K562 (cell line): Measurements from ENCODE around the gene RPS6KL1. TPM values are rescaled to one million over a fixed set of nuclear protein-coding genes. Genes with fewer than 3 reads are reported as not detected.

ENCODE experiments used
- ATAC-seq: fragments of 200-7000 bp; cut with Tn5 transposase; 3 replicates; pipeline ENCODE4 v1.9.1; 2020; ENCODE audit warnings: moderate library complexity
- BruUV-seq: library from RNA; stranded (reverse); fragments of 400-500 nt; replicated peaks from 2 replicates; lab custom pipeline; 2021; lab: Mats Ljungman, UMichigan
- CTCF ChIA-PET: fragments of 300-600 bp; formaldehyde crosslinking; extraction: SDS; loops from one replicate; lab custom pipeline; 2021; ENCODE audit warnings: low intra/inter-chr PET ratio; lab: Yijun Ruan, JAX
- POLR2A ChIA-PET: fragments of 300-600, 350-650 bp; sonication (Branson Sonifier 250); formaldehyde crosslinking; extraction: SDS; loops from one replicate; lab custom pipeline; 2021; ENCODE audit warnings: antibody characterized with exemption, inconsistent platforms; lab: Yijun Ruan, JAX
- DNase-seq, 4 experiments: peaks; one replicate each; pipeline versions ENCODE4 v3.0.0 to v3.0.0-alpha.2; 2011 to 2018; ENCODE audit warnings: low spot score in 3 of 4, mixed read lengths in 3 of 4; ENCODE audit errors: extremely low read depth in 1 of 4
- FAIRE-seq: peaks from 2 replicates; lab custom pipeline; 2011; peaks lifted over from hg19 to GRCh38; lab: Jason Lieb, UNC
- H2AFZ ChIP-seq: 2 replicates; pipeline ENCODE4 v1.6.0; 2011; ENCODE audit warnings: low read depth, low read length, control low read depth, inconsistent platforms
- H3K27ac ChIP-seq: fragments of 200-600 bp; 3 replicates; pipeline ENCODE4 v1.8.0; 2011; ENCODE audit warnings: low read depth, mild to moderate bottlenecking, control low read depth, inconsistent platforms, low read length, moderate library complexity, mixed read lengths; ENCODE audit errors: extremely low read depth
- H3K27me3 ChIP-seq, 2 experiments: fragments of 300-600 bp in 1 of 2; 2 replicates in 1 of 2; 3 replicates in 1 of 2; pipeline versions ENCODE4 v1.6.0 to v1.8.0; 2011; ENCODE audit warnings: inconsistent platforms in 2 of 2, low read length in 2 of 2, mild to moderate bottlenecking in 1 of 2, mixed read lengths in 1 of 2, moderate library complexity in 1 of 2; ENCODE audit not compliant: control insufficient read depth in 2 of 2, insufficient read depth in 2 of 2
- H3K36me3 ChIP-seq: fragments of 300-600 bp; 3 replicates; pipeline ENCODE4 v1.8.0; 2011; ENCODE audit warnings: mild to moderate bottlenecking, low read length, inconsistent platforms; ENCODE audit not compliant: control insufficient read depth, insufficient read depth
- H3K4me1 ChIP-seq, 2 experiments: fragments of 200-600 bp in 1 of 2; replicated peaks in 1 of 2; 2 replicates in 1 of 2; 3 replicates in 1 of 2; pipeline versions ENCODE4 v1.5.1 to v1.8.0; 2011; ENCODE audit warnings: inconsistent platforms in 2 of 2, low read length in 2 of 2, mild to moderate bottlenecking in 1 of 2, mixed read lengths in 1 of 2, moderate library complexity in 1 of 2; ENCODE audit not compliant: control insufficient read depth in 2 of 2, insufficient read depth in 2 of 2
- H3K4me2 ChIP-seq: 2 replicates; pipeline ENCODE4 v1.6.1; 2011; ENCODE audit warnings: low read length, control low read depth, inconsistent platforms, mixed read lengths; ENCODE audit not compliant: insufficient read depth
- H3K4me3 ChIP-seq: fragments of 200-600 bp; sonication (generic), shearing (Covaris generic); 2 replicates; pipeline ENCODE4 v1.5.1; 2016; ENCODE audit warnings: control low read depth, inconsistent platforms
- H3K79me2 ChIP-seq: fragments of 200-600 bp; 3 replicates; pipeline ENCODE4 v1.8.0; 2011; ENCODE audit warnings: low read length, inconsistent platforms; ENCODE audit not compliant: control insufficient read depth, insufficient read depth
- H3K9ac ChIP-seq, 2 experiments: 2 replicates each; pipeline versions ENCODE4 v1.6.0 to v1.6.1; 2011; ENCODE audit warnings: low read depth in 2 of 2, low read length in 2 of 2, control low read depth in 1 of 2, inconsistent platforms in 1 of 2, mild to moderate bottlenecking in 1 of 2, mixed read lengths in 1 of 2; ENCODE audit not compliant: insufficient read depth in 1 of 2
- H3K9me1 ChIP-seq: one replicate; pipeline ENCODE4 v1.6.0; 2011; ENCODE audit warnings: inconsistent platforms, mild to moderate bottlenecking, low read length, moderate library complexity; ENCODE audit not compliant: control insufficient read depth, insufficient read depth
- H3K9me3 ChIP-seq: replicated peaks from 2 replicates; pipeline ENCODE4 v1.5.1; 2011; ENCODE audit warnings: low read depth, low read length, inconsistent platforms; ENCODE audit not compliant: control insufficient read depth, insufficient read depth
- H4K20me1 ChIP-seq: replicated peaks from 2 replicates; pipeline ENCODE4 v1.6.1; 2011; ENCODE audit warnings: low read length, inconsistent platforms, mixed read lengths; ENCODE audit not compliant: control insufficient read depth, insufficient read depth
- ERF ChIP-seq: fragments of 450-650 bp; formaldehyde crosslinking; IDR thresholded peaks from 2 replicates; pipeline ENCODE4 v1.4.0; 2020; ENCODE audit warnings: mild to moderate bottlenecking, mixed read lengths
- MTA2 ChIP-seq: fragments of 450-650 bp; IDR thresholded peaks from 2 replicates; pipeline ENCODE4 v1.6.1; 2016; ENCODE audit warnings: low read depth
- TAF7 ChIP-seq: fragments of 450-650 bp; IDR thresholded peaks from 2 replicates; pipeline ENCODE4 v1.6.1; 2016; ENCODE audit warnings: missing genetic modification characterization, missing compliant biosample characterization
- WGBS: fragments of 100-300 bp; shearing (Covaris generic); methylation state at CpG from one replicate; pipeline ENCODE4 v1.1.6; 2016; ENCODE audit warnings: low coverage, mixed read lengths; ENCODE audit not compliant: insufficient coverage; ENCODE audit errors: missing lambda C conversion rate; 5-methylcytosine and 5-hydroxymethylcytosine counted together
- in situ Hi-C: fragments of 300-500 bp; cut with MboI; formaldehyde crosslinking; loops from 4 replicates; pipeline ENCODE4 v1.15.0; 2018; ENCODE audit warnings: inconsistent platforms, mixed read lengths
- intact Hi-C: fragments of 100-400 bp; cut with micrococcal nuclease; formaldehyde crosslinking; loops from 2 replicates; pipeline ENCODE4 v1.14.2; 2022
- polyA plus RNA-seq, 8 experiments: library from polyadenylated mRNA; depleted of rRNA in 4 of 8; stranded (reverse) in 5 of 8; unstranded in 3 of 8; fragments of >200 nt; fragmentation: Nextera tagmentation in 2 of 8; fragmentation: Illumina TruSeq in 1 of 8; extraction: Ambion mirVana in 2 of 8; extraction: Trizol in 1 of 8; gene quantifications; 2 replicates each; pipeline versions ENCODE4 v1.2.1 to v1.2.3, GENCODE V29; 2011 to 2014; ENCODE audit warnings: inconsistent platforms in 1 of 8, missing spikeins in 1 of 8
- total RNA-seq, 7 experiments: library from RNA; depleted of rRNA in 6 of 7; stranded (reverse); fragments of >200 nt in 6 of 7; fragmentation: Illumina TruSeq in 2 of 7; extraction: Trizol in 2 of 7; gene quantifications; 2 replicates each; pipeline versions ENCODE4 v1.2.1 to v1.2.3, GENCODE V29; 2011 to 2021; ENCODE audit warnings: low replicate concordance in 1 of 7
- TF ChIP-seq, protein P1 (sequence below): IDR thresholded peaks from 2 replicates; pipeline ENCODE4 v1.6.1; 2011; ENCODE audit not compliant: insufficient read length; ENCODE audit errors: extremely low read depth
- TF ChIP-seq, protein P2 (sequence below), 2 experiments: fragments of 200-800 bp in 1 of 2; sonication (Bioruptor generic) in 1 of 2; sonication (generic) in 1 of 2; formaldehyde crosslinking in 1 of 2; IDR thresholded peaks in 1 of 2; conservative IDR thresholded peaks in 1 of 2; 2 replicates each; pipeline versions ENCODE4 v1.5.0 to v1.6.1; 2016 to 2020; ENCODE audit warnings: missing compliant biosample characterization in 1 of 2, missing genetic modification characterization in 1 of 2, missing genetic modification reagents in 1 of 2

Gene RPS6KL1
- total and polyA plus RNA-seq, 9 of the 15 experiments (the other 6 are each of a cell fraction or from before 2014, with no cell fraction given): 0.91 to 15.5 (median 8.1) TPM

DNA sequence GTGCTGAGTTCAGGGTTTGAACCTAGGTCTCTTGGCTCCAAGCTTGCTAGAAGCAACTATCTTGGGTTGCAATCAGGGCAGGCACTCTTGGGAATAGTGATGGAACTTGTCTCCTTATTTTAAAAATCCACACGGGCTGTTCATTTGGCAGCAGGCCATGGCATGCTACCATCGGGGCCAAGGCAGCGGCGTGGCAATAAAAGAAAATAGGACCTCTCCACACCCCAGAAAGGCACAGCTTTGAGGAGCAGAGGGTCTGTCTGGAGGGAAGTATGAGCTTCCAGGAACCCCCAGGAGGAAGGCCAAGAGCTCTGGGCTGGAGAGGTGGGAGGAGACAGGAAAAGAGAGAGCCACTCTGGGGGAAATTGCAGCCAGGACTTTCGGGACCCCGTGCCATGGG is 15.3 kb downstream of the RPS6KL1 start:
- Histone ChIP-seq H3K9me1 (no peaks in the 10 kb centered on the region), H3K9me3 (no peaks in the 10 kb centered on the region), H3K27me3 (no peaks in the 10 kb centered on the region), H3K4me3 (no peak overlapping the region), H3K4me1 (peaks cover 10 to 42% of the 10 kb centered on the region in 2 experiments; a peak in 3 of 5 replicates), H3K4me2 (no peak overlapping the region), H3K27ac (no peak overlapping the region), H4K20me1 (no peaks in the 10 kb centered on the region; the same call in 1 of the 2 replicates), H3K36me3 (peaks cover 24% of the 10 kb centered on the region; the same call in 2 of the 3 replicates), H2AFZ (no peak overlapping the region), H3K9ac (no peak overlapping the region), H3K79me2 (no peaks in the 10 kb centered on the region)
- 66% methylated on average over 6 of the region's 6 CpGs for whole genome bisulfite sequencing
- TF ChIP-seq, protein P1, sequence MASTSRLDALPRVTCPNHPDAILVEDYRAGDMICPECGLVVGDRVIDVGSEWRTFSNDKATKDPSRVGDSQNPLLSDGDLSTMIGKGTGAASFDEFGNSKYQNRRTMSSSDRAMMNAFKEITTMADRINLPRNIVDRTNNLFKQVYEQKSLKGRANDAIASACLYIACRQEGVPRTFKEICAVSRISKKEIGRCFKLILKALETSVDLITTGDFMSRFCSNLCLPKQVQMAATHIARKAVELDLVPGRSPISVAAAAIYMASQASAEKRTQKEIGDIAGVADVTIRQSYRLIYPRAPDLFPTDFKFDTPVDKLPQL: no peak
- TF ChIP-seq, protein P2, sequence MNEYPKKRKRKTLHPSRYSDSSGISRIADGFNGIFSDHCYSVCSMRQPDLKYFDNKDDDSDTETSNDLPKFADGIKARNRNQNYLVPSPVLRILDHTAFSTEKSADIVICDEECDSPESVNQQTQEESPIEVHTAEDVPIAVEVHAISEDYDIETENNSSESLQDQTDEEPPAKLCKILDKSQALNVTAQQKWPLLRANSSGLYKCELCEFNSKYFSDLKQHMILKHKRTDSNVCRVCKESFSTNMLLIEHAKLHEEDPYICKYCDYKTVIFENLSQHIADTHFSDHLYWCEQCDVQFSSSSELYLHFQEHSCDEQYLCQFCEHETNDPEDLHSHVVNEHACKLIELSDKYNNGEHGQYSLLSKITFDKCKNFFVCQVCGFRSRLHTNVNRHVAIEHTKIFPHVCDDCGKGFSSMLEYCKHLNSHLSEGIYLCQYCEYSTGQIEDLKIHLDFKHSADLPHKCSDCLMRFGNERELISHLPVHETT (CRISPR knock-in tag; conservative IDR thresholded peaks at IDR 0.05 in 1 of 2, IDR thresholded peaks at IDR 0.05 in 1 of 2): no peak
- no peak for TF ChIP-seq ERF (CRISPR knock-in tag)
- no peak for TF ChIP-seq MTA2
- no peak for TF ChIP-seq TAF7 (tag)
- in situ Hi-C loops (no loop called here), intact Hi-C loops (loop anchor here (5.0 kb wide), 1 partner anchor 300 kb away; no protein-coding TSS in a partner anchor)
- BruUV-seq: no TSS peak
- ChIA-PET CTCF (no interaction called here), POLR2A (interaction anchor here (0.5 to 1.3 kb wide), 3 partner anchors 11 to 21 kb away, joined by 3 to 4 read pairs (median 4); partner anchors contain the start of gene RPS6KL1)
- no peak for ATAC-seq
- DNase-seq: no peak
- no peak for FAIRE-seq
